ENCODE measurements around the gene LRRC14B.
"Not testable (repeated sequence)": the region's sequence is repeated elsewhere in the genome, so short reads cannot be mapped to it uniquely, and the experiment has no call there.

The LRRC14B gene

DNA sequence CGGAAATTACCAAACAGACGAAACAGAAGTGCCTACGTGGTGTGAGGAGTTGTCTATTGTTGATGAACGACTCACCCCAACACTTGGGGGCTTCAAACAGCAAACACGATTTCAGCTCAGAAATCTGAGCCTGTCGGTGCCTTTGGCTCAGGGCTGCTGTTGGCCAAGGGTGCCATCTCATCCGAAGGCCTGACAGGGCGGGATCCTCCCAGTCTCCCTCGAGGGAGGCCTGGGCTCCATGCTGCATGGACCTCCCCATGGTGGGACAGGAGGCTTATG is 1.3 kb downstream of the LRRC14B start:
- no peak for DNase-seq (ENCODE audit: low spot score)

DNA sequence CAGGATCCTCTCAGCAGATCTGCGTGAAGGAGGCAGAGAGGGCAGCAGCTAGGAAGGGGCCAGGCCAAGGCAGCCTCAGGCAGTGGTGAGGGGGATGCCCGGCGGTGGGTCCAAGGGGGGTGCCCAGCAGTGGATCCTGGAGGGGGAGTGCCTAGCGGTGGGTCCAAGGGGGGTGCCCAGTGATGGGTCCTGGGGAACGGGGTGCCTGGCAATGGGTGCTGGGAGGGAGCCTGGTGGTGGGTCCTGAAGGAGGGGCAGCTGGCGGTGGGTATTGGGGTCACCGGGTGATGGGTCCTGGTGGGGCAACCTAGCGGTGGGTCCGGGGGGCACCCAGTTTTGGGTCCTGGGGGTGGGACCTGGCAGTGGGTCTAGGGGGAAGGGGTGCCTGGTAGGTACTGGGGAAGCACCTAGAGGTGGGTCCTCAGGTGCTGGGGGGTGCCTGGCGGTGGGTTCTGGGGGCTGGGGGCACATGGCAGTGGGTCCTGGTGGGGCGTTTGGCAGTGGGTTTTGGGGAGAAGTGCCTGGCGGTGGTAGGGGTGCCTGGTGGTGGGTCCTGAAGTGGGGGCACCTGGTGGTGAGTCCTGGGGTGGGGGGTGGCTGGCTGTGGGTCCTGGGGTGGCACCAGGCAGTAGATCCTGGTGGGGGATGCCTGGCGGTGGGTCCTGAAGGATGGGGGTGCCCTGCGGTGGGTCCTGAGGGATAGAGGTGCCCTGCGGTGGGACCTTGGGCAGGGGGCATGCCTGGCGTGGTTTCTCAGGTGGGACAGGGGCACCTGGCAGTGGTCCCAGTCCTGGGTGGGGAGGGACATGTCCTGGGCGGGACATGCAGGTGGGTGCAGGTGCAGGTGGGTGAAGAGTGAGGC is 1.9 kb downstream of the LRRC14B start:
- DNase-seq (ENCODE audit: low spot score) = no peak

DNA sequence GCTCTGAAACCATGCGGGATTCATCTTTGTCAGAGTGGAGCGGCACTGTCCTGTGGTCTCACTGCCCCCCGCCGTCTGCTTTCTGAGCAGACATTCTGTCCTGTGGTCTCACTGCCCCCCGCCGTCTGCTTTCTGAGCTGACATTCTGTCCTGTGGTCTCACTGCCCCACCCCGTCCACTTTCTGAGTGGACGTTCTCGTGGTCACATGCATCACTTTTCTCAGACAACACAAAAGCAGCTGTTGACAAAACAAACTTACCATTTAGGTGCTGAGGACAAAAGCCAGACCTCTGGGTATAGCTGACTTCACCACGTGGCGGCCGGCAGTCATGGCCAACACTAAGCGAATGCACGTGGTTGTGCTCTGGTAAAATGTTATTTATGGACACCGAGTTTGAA is 2.8 kb downstream of the LRRC14B start:
- DNase-seq (ENCODE audit: low spot score) = no peak

DNA sequence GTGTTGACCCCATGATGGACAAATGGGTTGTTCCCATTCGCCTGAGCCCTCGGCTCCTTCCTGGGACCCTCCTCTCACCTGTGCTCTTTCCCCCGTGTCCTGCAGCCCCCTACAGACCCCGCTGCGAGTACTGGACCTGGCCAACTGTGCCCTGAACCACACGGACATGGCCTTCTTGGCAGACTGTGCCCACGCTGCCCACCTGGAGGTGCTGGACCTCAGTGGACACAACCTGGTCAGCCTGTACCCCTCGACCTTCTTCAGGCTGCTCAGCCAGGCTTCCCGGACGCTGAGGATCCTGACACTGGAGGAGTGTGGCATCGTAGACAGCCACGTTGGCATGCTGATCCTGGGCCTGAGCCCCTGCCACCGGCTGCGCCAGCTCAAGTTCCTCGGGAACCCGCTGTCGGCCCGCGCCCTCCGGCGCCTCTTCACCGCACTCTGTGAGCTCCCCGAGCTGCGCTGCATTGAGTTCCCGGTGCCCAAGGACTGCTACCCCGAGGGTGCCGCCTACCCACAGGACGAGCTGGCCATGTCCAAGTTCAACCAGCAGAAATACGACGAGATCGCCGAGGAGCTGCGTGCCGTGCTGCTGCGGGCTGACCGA is 3.4 kb downstream of the LRRC14B start:
- DNase-seq (ENCODE audit: low spot score) = no peak

DNA sequence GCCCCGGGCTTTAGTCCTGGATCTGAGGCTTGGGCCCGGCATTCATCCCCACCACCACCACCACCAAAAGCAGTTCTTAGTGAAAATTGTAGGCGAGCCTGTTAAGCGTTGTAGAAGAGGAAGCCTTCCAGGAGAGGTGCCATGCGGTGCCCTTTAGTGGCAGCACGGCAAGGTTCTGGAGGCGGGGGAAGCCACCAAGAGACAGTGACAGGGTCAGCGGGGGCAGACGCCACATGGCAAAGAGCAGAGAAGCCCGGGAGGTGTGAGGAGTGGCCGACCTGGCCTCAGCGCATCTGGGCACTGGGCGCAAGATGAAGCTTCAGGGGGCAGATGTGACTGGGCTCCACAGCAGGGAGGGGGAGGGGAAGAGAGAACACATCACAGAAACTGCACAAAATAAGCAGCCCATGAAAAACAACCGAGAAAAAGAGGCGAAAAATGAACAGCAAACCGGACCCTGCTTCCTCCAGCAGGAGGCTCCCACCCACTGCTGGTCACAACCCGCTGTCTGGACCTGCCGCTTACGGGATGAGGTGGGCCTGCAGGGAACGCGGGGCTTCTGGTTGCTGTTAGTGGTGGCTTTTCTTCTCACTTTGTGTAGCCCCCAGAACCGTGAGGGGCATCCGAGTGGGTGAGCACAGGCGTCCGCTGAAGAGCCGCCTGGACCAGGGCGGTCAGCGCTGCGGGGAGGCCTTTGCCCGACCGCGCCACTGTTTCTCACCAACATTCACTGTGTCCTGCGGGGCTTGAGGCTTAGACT is 4.3 kb downstream of the LRRC14B start:
- no peak for DNase-seq (ENCODE audit: low spot score)

DNA sequence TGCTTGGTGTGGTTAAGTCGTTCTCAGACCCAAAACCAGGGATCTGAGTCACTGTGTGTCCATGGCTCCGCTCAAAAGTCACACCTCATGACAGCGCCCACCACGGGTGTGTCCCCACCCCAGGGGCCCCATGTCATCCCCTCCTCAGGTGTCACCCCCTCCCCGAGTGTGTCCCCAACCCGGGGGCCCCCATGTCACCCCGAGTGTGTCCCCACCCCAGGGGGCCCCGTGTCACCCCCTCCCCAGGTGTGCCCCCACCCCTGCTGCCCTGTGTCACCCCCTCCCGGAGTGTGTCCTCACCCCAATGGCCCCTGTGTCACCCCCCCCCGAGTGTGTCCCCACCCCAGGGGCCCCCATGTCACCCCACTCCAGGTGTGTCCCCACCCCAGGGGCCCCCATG is 5.1 kb downstream of the LRRC14B start:
- no peak for DNase-seq (ENCODE audit: low spot score)

DNA sequence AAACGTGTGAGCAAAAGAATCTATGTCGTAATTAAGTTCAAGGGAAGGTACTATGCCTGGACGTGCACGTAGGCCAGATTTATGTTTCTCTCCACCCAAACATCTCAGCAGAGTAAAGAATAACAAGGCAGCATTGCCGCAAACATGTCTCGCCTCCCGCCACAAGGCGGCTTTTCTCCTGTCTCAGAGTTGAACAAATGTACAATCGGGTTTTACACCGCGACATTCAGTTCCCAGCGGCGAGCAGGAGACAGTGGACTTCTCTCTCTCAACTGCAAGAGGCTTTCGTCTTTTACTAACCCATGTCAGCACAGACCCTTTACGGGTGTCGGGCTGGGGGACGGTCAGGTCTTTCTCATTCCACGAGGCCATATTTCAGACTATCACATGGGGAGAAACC is 5.7 kb downstream of the LRRC14B start:
- not testable (repeated sequence) for DNase-seq (ENCODE audit: low spot score)

DNA sequence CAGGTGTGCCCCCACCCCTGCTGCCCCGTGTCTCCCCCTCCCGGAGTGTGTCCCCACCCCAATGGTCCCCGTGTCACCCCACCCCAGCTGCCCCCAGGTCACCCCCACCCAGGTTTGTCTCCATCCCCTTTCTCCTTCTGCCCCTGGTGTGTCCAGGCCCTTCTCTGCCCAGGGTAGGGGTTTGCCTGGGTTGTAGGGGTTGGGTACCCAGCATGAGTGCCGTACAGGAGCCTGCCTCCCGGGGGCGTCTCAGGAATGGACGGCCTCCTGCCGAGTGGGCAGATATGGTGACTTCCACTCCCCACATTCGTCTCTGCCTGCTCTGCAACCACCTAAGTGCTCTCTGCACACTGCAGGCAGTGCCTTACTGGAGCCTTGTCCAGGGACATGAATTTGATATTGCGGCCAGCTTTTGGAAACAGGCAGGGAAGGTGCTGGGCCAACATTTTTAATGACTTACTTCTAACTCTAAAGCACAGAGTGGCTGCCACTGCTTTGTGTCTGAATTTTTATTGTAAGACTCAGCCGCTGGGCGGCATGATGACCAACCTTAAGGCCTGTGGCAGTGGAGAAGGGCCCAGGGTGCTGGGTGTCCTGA is 6.7 kb downstream of the LRRC14B start:
- DNase-seq (ENCODE audit: low spot score) = no peak

DNA sequence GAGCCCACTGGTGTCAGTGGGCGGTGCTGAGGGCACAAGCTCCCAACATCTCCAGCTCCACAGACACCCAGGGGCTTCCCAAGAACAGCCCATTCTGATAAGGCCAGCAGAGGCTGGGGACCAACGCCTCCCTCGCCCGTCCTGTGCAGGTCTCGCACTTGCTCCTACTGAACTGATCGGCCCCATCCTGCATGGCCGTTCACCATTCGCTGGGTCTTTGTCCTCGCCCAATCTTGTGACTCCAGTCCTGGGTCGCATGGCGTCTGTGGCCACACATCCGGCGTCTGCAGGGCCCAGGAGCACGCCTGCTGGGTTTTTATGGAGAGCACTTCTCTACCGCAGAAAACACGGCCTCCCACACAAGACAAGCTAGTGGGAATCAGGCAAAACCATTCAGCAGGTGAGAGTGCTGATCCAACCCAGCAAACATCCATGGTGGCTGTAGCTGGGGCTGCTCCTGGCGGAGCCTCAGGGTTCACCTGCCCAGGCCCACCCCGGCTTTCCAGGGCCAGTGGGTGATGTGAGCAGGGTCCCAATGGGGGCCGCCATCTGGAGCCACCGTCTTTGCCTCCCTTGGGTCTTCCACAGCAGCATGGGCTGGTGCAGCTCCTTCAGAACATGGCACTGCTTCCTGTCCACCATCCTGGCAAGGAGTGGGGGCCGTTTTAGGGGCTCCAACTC is 7.4 kb downstream of the LRRC14B start:
- no peak for DNase-seq (ENCODE audit: low spot score)

DNA sequence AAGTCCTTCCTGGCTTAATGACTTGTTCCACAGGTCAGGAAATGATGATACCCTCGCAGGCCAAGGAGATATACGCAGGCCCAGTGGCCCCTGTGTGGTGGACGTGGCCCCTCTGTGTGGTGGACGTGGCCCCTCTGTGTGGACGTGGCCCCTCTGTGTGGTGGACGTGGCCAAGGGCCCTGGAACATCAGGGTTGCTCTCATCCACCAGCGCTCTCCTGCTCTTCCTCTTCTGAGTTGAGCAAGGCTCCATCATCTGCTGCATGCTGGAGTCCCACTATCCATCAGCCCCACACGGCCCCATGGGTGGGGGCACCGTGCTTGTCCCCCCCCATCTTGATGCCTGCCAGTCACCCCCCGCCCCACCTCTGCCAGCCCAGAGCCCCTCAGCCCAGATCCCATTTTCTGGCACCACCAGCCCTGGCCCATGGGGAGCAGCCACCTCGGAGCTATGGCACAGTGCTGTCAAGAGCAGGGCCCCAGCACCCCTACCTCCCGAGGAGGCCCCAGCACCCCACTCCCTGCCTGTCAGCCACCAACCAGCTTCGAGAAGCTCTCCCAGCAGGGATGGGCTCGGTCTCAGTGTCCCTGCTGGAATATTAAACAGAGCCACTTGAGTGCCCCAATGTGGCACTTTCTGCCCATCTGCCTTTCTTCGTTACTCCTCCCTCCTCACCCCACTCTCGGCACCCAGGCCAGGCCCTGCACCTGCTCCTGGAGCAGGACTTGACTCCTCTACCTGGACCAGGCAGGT is 8.1 kb downstream of the LRRC14B start:
- no peak for DNase-seq (ENCODE audit: low spot score)

DNA sequence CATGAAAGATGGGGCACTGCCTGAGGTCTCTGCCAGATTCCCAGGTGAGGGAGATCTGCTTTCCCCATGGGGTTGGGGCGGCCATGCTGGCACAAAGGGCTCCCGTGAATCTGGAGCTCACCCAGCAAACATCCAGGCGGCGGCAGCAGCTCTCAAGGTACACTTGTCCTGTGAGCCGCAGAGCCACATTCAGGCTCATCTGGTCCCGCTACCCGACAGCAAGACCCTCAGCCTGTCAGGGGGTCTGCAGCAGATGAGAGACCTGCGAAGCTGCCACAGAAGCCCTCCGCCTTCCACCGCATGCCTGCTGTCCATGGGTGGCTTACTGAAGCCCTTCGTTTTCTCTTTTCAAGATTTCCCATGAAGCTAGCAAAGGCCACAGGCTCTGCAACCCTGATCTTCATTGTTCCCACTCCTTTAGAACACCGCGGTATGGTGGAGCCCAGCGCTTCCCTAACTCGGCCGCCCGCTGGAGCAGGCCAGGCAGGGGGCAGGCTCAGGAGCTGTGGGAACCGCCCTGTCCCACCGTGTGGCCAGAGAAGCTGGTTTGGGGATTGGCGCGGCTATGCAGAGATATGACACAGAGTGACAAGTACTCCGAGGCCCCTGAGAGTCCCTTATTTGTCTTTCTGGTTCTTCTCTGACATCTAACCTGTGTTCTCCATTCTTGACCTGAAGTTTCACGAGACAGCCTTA is 8.8 kb downstream of the LRRC14B start:
- no peak for DNase-seq (ENCODE audit: low spot score)

DNA sequence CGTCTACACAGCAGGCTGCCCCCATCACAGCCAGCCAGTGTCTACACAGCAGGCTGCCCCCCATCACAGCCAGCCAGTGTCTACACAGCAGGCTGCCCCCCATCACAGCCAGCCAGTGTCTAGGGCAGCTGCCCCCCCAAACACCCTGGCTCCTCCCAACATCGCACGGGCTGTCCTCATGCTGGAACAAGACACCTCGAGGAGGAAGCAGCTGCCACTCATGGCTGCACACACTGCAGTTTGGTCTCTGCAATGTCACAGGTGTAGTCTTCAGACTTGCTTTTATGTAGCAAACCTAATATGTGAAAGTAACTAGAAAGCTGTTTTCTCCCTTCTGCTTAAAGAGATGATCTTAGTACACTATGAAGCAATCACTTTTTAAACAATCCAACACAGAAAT is 9.7 kb downstream of the LRRC14B start:
- no peak for DNase-seq (ENCODE audit: low spot score)

DNA sequence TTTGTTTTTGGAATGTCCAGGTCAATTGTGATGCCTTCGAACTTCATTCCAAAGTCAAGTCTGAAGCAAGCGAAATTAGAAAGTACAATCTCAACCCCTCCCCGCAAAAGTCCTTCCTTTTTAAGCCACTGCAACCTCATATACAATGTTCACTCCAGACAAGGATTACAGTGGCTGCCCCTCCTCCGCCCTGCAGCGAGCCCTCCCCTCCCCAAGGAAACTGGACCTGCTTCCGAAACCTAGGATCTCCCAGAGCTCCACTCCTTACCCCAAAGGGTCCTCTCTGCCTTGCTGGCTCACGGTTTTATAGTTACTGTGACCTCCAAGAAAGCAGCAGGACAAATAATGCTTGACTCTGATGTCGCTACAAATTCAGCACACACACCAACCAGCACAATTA is 10.4 kb downstream of the LRRC14B start:
- no peak for DNase-seq (ENCODE audit: low spot score)

DNA sequence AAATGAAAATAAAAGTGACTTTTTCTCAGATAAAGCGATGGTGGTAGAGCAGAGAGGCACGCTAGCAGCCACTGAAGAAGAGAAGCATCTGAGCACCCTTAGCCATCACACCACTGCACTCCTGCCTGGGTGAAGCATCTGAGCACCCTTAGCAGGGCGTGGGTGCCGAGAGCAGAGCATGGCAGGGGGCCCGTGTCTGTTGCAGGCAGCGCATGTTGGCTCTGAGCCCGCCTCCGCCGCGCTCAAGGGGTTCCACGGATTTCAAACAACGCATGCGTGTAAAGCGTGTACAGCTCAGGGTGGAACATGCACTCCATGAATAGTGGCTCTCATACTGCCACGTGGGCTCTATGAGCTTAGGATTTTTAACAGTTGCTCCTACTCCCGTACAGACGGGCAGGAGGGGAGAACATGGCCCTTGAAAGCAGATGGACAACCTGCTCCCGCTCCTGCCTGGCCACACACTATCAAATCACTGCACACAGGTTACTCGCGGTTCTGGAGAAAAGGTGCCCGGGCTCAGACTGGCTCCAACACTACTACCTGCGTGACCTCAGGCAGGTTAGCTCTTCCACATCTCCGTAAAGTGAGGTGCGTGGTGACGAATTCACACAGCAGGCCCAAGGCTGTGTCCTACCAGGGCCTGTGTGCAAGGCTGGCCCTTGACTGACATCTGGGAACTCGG is 12.1 kb downstream of the LRRC14B start:
- DNase-seq (ENCODE audit: low spot score) = no peak

DNA sequence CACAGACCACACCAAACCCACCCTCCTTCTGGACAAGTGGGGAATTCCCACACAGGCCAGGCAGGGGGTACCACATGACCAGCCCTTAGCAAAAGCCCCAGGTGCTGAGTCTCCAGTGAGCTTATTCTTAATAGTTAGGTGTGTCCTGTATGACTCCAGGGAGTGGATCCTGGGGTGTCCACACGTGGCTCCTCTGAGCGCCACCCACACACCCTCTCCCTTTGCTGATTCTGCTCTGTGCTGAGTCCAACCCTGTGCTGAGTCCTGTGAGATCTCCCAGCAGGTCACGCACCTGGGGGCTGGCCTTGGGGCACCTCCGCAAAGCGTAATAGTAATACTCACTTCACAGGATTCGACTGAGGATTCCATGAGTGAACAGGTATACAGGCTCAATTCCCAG is 12.7 kb downstream of the LRRC14B start:
- DNase-seq (ENCODE audit: low spot score) = no peak

DNA sequence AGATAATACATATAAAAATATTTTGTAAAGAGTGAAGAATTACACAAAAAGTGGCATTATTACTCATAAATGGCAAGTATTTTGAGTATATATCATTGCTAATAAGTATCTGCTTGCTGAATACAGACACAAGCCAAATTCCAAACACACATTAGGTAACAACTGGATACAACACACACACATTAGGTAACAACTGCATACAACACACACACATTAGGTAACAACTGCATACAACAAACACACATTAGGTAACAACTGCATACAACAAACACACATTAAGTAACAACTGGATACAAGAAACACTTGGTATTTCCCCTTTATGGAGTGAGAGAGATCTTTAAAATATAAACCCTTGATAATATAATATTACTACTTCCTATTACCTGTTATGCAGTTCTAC is 13.2 kb downstream of the LRRC14B start:
- no peak for DNase-seq (ENCODE audit: low spot score)

DNA sequence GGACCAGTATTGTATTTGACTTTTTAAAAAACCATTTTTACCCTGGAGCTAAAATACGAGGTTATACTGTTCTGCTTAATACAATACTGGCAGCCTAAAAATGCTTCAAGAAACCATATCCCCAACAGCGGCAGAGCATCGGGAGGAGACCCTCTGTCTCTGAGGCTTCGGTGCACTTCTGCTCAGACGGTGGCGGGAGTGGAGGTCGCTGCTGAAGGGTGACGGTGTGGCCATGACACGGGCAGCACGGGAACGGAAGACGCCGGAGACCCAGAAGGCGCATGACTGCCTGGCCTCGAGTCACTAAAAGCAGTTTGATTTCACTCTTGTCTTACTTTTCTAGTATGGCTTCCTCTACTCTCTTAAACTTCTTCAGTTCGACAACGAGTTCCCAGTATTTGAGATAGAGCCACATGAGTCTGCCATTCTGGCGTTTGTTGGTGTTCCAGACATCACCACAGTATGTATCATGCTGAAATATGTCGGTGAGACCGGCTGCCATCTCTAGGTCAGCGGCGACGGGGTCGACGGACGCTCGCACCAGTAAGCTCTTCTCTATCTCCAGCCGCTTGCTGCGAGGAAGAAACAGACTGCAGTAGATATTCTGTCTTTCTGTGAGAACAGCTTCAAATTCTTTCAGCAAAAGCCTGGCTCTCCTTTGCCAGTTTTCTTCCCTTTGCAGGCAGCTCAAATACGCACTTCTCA is 13.8 kb downstream of the LRRC14B start:
- no peak for DNase-seq (ENCODE audit: low spot score)

DNA sequence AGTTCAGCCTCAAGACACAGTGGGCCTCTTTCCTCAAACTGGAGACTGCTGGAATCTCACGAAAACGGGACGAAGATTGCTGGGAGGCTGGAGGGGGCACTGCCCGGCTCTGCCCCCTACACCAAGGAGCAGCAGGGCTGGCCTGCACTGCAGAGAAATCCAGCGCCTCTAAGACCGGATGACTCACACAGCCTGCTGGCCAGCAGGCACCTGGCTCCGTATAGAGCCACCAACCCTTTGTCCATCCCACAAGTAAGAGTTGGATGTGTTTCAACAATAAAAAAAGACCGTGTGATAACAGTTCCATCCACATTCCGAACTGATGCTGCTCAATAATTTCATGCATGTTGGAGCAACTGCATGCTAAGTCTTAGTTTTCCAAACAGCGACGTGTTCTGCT is 15.1 kb downstream of the LRRC14B start:
- no peak for DNase-seq (ENCODE audit: low spot score)

DNA sequence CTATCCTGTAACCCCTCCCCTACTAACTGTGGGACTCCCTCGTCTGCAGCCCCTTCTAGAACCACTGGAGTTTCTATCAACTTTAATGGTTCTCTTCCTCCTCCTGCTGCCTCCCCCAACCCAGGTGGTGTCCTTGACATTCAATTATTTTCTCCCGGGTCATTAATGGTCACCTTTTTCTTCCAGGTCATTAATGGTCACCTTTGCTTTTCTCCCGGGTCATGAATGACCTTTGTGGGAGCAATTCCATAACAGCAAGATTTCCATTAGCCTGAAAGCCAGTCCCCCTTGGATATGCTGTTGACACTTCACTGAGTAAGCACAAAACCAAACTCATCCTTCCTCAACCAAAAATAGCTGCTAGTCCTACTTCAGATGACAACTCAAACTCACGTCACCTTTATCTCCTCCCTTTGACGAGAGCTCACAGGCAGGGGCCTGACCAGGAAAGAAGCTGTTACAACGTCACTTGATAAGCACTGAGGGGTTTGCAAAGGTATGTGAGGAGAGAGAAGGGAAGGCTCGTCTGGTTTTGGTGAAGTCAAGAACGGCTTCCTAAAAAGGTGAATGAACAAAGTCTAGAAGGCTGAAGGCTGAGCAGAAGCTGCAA is 15.7 kb downstream of the LRRC14B start:
- DNase-seq (ENCODE audit: low spot score) = no peak

All from D341Med (cell line).